GM19351 (cell line): ENCODE data around the gene CNKSR3.

Source experiments
- ATAC-seq: cut with Tn5 transposase; IDR thresholded peaks from one replicate; pipeline ENCODE4 v1.9.1; 2021; ENCODE audit warnings: mild to moderate bottlenecking, moderate library complexity; ENCODE audit not compliant: unreplicated experiment

CNKSR3 gene

DNA sequence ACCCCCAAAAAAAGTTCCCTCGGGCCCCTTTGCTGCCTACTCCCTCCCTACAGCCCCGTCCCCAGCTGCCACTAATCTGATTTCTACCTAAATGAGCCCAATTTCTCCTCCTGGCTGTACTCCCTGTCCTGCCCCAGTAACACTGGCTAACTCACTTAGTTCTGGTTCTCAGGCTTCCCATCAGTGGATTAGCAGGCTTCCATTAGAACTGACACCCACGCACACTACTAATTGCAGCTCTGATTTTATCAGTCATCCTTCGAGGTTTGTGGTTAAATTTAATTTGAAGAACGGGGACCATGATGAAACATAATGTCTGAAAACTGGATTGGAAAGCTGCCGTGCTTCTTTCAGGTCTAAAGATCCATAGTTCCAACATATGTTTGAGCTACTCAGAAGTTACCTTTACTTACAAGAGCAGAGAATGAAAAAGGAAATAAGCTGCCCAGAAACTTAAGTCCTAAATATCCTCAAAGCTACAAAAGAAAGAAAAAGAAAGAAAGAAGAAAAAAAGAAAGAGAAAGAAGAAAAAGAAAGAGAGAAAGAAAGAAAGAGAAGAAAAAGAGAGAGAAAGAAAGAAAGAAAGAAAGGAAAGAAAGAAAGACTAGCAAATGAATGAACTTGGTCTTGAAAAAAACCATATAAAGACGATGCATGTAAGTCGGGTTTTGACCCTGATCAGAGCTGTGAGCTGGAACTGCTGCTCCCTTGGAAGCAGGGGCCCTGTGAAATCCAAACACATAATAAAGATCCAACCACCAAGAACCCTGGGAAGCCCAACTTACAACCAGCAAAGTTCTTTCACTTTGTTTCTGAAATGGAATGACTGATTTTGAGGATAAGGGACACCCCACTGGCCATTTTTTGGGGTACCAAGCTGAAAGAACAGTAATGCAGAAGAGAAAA lies 51.7 kb downstream of the CNKSR3 start:
- no peak for ATAC-seq

DNA sequence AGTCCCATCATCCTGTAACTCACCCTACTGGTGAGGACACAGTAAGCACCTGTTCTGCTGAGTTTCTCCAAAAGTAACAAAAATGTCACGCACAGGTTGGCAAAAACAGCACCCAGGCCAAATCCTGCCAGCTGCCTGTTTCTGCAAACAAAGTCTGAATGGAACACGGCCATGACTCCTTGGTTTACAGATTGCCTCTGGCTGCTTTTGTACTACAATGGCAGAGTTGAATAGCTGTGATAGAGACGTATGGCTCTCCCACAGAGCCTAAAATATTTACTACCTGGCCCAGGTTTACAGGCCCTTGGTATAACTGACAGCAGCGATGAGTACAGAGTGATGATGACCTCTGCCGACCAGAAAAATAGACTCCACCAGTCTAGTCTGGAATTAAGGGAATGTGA lies 52.6 kb downstream of the CNKSR3 start:
- ATAC-seq, result no peak

DNA sequence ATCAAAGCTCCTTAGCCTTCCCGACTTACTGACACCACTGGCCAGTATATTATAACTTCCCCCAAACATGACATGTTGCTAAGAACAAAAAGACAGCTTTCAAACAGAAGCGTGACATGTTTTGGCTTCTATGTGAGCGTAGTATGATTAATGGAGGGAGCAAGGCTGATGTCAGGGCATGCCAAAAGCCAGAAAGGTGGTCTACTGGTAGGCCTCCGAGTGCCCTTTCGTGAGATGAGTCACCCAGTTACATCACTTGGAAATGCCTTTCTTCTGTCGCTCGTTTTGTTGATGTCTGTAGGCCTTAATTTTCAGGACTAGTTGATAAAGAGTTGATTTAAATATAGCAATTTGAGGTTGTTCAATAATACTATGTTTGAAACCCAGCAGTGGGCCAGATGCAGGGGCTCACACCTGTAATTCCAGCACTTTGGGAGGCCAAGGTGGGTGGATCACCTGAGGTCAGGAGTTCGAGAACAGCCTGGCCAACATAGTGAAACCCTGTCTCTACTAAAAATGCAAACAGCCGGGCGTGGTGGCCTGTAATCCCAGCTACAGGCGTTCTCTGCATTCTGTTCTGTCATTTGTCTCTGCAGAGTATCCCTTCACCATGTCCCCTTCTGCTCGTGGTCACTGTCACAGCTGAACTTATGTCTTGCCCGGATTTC lies 53.3 kb downstream of the CNKSR3 start:
- ATAC-seq, result no peak

DNA sequence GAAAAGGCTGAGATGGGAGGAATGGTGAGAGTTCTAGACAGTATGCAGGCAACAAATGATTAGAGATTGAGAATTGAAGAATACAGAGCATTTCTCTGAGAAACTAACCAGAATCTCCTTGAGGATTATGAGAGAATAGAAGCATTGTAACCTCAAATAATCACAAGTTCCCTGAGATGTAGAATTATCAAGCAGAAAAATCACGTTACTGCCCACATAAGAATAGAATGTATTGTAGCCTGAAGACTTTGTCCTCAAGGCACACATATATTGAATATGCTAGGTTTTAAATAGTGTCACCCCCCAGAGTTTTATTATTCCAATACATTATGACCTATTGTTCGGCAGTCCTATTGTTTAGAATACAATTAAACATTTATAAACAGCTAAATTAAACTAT lies 57.2 kb downstream of the CNKSR3 start:
- no peak for ATAC-seq

DNA sequence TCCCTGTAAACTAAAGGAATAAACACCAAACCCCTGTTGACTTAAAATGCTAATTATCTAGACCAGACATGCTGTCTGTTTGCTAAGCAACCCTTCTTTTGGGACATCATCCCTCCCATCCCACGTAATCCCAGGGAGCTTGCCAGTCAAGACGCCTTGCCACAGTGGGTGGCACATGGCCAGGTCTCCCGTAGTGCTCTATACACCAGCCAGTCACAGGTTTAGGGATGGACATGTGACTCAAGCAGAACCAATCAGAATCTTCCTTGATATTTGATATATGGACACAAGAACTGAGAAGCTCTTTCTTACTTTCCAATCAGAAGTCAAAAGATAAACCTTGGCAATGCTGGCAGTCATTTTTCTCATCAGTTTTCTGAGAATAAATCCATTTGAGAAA lies 60.0 kb downstream of the CNKSR3 start:
- no peak for ATAC-seq

DNA sequence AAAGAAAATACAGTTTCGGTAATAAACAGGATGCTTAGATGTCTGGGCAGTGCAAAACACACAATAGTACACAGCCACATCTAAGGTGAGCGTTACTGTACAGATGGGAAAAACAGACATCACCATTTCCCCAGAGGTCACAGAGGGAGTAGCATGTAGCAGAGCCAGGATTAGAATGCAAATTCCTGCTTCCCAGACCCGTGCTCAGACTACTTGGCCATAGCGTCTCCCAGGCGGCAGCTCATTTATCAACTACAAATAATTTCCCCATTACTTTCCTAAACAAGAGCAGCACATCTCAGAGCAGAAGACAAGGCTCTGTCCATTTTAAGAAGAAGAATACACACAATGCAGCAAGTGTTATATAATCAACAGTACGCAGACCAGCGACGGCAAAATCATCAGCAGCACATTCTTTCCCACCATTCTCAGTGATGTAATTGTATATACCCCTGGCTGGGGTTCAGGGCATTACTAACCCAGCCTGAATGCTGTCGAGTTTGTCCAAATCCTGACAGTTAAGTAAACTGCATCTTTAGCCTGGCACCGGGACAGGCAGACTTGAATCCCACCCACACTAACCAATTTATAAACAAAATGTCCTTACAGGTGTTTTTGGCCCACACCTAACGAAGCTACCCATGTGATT lies 61.9 kb downstream of the CNKSR3 start:
- no peak for ATAC-seq

DNA sequence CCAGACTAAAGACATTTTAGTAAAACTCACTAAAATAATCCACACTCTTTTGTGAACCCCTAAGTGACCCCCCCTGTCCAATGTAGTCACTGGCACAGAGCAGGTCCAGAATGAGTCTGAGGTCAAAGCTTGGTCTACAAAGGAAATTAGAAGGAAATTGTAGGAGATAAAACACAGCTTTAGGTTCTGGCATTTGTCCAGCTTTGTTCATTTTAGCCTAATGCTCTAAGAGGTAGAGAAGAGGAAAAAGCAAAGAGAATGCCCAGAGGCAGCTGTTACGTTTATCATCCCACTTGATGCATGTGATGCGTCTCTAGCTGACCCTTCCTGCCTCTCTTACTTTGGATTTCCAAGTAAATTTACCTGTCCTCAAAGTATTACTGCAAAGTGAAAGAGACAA lies 62.5 kb downstream of the CNKSR3 start:
- no peak for ATAC-seq

DNA sequence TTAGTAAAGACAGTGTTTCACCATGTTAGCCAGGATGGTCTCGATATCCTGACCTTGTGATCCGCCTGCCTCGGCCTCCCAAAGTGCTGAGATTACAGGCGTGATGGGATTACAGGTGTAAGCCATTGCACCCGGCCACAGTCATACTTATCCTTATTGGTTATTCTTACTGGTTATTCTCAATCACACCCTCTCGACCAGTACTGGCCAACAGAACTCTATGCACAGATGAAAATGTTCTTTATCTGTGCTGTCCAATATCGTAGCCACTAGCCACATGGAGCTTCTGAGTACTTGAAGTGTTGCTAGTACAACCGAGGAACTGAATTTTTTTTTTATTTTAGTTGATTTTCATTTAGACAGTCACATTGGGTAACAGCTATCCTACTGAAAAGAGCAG lies 63.5 kb downstream of the CNKSR3 start:
- ATAC-seq, result no peak

DNA sequence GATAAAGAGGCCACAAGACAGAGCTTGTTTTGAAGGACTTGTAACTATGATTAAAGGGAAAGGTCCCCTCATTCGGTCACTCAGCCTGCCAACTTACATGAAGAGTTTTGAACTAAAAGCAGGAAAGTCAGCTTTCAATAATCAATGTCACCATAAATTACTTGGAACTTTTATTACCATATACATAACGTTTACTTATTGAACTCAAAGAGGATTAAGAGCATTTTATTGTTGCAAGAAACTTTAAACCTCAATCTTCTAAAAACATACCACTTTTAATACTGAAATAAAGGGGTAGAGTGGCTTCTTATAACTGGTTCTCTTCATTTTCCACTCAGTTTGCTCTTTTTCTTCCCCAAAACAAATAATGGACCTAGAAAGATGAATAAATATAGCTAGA lies 65.1 kb downstream of the CNKSR3 start:
- no peak for ATAC-seq

DNA sequence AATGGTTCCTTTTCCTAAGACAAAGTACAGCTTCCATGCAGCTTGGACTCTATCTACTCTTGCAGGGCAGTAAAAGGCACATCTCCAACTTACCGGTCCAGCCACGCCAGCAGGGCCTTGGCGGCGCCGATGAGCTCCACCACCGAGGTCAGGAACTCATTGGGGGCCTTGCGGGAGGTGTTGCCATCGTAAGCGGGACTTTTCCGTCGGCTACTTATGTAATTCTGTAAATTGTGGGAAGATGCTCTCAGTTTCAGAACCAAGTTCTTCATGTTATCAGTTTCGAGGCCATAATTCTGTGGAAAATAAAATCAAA lies 68.5 kb downstream of the CNKSR3 start:
- no peak for ATAC-seq

DNA sequence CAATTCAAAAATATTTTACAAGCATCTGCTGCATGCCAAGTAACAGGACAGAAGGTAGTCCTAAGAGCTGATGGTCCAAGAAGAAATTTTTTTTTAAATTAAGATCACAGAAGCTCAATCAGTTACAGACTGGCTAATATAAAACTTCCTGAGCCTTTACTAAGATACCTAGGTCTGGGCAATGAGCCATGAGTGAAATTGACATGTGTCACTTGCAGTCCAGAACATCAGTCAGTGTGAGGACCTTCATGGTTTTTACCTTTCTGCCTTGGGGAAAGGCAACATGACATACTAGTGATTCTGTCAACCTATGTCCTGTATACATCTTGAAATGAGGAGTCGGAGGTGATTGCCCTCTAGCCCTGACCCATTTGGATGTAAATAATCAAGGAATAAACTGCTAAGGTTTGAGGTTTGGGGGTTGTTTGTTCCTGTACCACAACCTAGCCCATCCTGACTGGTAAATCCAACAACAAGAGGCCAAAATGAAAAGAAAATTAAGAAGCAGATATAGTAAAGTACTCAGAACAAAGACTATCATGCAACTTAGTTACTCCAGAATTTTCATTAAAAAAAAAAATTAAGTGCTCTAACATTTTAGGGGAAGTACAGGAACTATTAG lies 70.0 kb downstream of the CNKSR3 start:
- no peak for ATAC-seq

DNA sequence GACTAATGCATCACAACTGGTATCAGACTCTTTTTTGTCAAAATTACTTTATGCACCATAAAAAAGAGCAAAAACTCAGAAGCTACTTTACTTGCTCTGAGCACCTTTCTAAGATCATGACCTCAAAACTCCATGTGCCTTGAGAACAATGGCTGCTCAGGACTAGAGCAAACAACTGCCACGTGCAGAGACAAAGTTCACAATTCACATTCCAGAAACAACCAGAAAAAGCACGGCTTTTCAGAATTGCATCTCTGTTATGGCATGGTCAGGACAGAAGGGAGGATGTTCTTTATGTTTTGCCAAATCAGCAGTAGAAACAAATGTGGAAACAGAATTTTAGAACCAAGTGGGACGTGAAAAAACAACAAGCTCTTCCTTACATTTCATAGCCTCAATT lies 70.5 kb downstream of the CNKSR3 start:
- ATAC-seq, result no peak

DNA sequence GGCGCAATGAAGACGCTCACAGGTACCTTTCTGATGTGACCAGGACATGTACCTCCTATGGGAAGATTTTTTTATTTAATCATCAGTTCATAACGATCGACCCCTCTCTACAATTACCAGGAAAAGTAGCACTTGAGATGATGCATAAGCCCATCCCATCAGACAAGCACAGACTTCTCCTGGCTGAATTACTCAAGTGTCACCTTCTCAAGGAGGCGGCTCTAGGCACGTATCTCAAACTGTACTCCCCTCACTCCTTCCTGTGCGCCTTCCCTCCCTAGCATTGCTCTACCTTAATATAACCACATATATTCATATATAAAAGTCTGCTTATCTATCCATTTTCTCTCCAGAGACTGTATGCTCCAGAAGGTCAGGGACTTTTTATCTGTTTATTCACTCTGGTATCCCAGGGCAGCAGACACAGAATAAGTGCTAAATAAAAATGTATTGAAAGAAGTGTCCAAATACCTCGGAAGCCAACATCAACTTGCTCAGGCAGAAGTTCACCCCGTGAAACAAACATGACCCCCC lies 71.5 kb downstream of the CNKSR3 start:
- no peak for ATAC-seq

DNA sequence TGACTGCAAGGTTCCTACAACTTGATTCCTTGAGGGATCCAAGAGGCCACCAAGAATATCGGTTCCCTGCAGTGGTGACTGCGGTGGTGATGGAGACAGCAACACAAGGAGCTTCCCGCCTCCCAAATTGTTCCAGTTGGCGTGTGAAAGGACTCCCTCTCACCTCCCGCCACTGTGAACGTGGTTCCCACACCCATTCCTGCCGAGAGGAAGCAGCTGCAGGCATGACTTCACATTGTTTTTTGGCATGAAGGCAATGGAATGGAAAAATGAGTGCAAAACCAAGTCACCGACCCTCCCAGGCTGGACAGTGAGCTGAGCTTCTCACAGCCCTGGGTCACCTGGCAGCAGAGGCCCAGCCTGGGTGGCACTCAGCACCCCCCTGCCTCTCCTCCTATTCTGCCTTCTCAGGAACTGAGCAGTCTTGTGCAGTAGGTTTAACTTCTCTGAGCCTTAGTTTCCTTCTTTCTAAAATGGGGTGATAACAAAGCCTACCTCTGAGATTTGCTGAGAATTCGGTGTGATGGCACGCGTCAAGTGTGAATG lies 75.0 kb downstream of the CNKSR3 start:
- no peak for ATAC-seq

DNA sequence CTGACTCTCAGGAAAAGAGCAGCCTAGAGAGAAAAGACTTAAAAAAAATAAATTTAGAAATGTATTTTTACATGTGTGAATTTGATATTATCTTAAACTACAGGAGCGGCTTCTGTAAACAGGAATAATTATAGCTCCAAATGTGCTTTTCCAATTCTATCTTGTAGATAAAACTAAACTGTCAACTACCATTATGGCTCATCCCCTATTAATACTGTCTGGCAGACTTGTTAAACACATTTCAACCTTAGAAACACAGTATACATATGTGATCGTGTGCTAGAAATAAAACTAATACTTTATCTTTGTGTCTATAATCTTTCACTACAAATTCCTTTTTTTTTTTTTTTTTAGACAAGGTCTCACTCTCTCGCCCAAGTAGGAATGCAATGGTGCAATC lies 75.8 kb downstream of the CNKSR3 start:
- ATAC-seq, result no peak

DNA sequence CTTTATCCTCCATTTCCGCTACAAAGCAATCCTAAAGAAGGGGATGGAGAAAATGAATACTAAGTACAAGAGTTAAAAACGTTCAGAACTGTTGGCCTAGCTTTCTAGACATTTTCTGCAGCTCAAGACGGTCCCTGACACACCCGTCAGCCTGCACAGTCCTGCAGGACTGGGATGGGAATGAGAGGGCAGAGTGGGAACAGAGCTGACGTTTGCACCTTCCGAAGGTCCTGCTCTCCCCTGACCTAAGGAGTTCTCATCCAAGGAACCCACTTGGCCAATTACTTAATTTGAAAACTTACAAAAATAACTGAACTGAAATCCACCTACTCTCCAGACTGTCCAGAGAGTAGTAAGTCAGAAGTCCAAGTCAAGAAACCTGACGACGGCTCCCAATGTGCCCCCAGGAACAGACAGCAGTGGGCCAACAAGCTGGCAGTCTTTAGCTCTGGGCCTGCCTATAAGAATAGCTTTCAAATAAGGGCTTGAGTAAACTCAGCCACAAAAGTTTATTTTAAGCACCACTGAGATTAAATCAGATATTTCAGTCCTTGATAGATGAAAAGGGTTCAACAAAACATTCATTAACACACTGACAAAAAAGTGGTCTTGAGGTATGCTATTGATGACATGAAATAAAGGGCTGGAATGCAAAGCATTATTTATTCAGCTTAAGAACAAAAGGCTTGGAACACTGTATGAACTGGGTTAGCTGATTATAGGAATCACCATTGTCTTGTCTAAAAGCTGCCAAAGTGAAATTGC lies 76.8 kb downstream of the CNKSR3 start:
- ATAC-seq, result no peak

DNA sequence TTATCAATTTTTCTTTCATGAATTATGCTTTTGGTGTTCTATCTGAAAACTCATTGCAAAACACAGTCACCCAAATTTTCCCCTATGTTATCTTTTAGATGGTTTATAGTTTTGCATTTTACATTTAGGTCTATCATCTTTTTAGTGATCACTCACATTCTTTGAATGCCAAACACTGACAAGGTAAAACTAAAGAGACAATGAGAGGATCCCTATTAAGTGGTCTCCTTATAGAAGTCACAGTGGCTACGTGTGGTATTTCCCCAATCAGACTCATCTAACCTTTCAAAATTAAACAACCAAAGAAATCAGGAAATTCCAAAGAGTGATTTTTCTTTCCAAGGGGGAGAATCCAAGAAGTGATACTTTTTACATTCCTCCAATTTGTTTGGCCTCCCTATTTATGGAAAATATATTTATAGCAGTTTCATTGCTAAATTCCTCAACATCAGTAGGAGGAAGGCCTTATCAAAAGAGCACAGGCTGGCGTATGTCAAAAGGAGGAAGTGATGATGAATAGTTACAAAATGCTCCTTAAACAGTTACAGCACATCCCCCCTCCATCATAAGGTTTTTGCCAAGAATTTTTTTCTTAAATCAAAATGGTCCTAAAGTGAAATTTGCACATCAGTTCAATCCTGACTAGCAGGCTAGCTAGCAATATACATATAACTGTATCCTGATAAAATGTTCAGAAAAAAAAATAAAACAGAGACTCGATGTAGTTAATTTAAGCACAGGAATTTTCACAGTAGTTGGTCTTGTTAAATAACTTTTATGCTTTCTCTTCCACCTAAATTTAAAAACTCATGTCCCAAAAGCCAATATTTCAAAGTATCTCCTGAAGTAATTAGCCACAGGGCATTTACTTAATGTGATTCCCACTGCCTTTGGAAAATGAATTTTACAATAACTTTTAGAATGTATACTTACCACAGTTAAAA lies 77.7 kb downstream of the CNKSR3 start:
- no peak for ATAC-seq

DNA sequence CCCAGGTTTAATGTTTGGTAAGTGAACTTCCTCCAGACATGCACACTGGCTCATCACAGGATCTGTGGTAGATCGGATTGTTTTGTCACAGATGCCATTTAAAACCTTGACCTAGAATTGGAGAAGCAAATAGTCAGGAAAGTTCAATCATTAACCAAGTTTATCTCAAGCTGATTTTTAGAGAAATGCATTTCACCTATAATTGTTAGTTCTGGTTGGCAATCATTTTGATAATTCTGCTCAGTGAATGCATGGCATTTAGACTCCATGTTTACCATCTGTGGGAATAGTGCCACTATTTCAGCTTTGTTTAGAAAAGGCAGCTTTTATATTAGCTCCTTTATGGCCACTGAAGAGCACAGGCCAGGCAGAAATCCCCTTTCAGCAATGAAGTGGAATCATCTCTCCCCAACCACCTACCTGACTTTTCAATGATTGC lies 80.0 kb downstream of the CNKSR3 start:
- ATAC-seq, result no peak

DNA sequence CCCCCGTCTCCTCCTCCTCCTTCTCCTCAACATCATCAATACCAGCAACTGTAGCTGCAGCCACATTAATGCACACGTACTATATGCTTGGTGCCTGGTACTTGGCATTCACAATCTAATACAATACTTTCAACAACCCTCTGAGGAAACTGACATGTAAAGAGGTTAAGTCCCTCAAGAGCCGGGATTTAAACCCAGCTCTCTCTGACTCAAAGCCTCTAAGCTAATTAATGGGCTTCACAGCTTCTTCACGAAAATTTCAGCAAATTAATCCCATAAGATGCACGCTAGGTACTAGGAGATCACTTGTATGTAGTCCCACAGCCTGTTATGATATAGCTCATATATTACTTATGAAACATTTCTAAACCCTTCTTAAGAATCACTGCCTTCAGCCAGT lies 80.8 kb downstream of the CNKSR3 start:
- ATAC-seq, result no peak
